ENCODE measurements around the gene RPL29. TPM values are rescaled to one million over a fixed set of nuclear protein-coding genes. Genes with fewer than 3 reads are reported as not detected.

Gene RPL29
- total RNA-seq, 4 donors from 2014 or later, result 1,093 to 1,919 (median 1,775) TPM

- TF ChIP-seq CTCF (IDR thresholded peaks at IDR 0.05; ENCODE audit: low read depth), result no peak
Measured at GRCh38 chr3:51958603-51959521, 36.8 kb downstream of the RPL29 start.

- no peak for TF ChIP-seq CTCF (IDR thresholded peaks at IDR 0.05; ENCODE audit: low read depth)
Measured at GRCh38 chr3:51957520-51958205, 38.0 kb downstream of the RPL29 start.

GRCh38 chr3:51955893-51956770 lies 39.6 kb downstream of the RPL29 start:
- TF ChIP-seq CTCF (IDR thresholded peaks at IDR 0.05; ENCODE audit: low read depth), result no peak

GRCh38 chr3:51955175-51955892 lies 40.4 kb downstream of the RPL29 start, which contains the start of gene GPR62:
TSS of gene GPR62 (plus strand) at chr3:51955381. CDS start at chr3:51955653, 272 bp downstream.
- TF ChIP-seq CTCF (IDR thresholded peaks at IDR 0.05; ENCODE audit: low read depth), result no peak

- TF ChIP-seq CTCF (IDR thresholded peaks at IDR 0.05; ENCODE audit: low read depth), result no peak
Measured at GRCh38 chr3:51954713-51955112, 41.0 kb downstream of the RPL29 start.

GRCh38 chr3:51954105-51954504 lies 41.6 kb downstream of the RPL29 start:
- no peak for TF ChIP-seq CTCF (IDR thresholded peaks at IDR 0.05; ENCODE audit: low read depth)
